HG03571 (cell line): ENCODE results near the gene KIDINS220.

ENCODE experiments used
- ATAC-seq: cut with Tn5 transposase; IDR thresholded peaks from one replicate; pipeline ENCODE4 v1.9.1; 2021; ENCODE audit not compliant: unreplicated experiment

Gene KIDINS220

DNA sequence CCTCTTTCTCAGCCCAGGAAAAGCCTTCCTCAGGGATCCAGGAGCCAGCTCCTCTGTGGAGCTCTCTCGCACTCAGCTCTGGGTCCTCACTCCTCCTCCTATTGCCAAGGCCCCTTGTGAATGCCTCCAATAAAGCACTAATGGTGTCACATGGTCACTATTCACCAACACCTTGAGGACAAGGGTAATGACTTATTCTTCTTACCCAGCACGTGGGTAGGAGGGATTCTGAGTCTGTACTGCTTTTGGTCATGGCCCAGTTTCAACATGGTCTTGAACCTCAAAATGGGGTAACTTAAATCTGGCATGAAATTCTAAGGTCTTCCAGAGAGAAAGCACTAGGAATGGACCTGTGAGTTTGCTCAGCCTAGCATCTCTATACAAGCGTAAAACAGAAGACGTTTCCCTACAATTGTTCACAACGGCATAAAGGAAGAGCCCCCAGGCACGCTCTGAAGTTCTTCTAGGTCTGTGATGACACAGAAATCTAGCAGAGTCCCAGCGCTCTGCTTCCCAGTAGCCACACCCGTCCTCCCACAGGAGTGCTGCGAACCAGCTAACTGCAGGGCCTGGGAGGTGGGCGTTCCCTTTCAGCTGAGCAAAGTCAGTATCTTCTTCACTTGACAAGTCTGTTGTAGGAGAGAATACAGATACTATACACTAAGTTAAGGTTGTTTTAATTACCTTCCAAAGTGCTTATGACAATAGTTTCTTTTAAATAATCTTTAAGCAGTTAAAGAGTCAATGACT, 14.6 kb upstream of the KIDINS220 start:
- ATAC-seq, result no peak

DNA sequence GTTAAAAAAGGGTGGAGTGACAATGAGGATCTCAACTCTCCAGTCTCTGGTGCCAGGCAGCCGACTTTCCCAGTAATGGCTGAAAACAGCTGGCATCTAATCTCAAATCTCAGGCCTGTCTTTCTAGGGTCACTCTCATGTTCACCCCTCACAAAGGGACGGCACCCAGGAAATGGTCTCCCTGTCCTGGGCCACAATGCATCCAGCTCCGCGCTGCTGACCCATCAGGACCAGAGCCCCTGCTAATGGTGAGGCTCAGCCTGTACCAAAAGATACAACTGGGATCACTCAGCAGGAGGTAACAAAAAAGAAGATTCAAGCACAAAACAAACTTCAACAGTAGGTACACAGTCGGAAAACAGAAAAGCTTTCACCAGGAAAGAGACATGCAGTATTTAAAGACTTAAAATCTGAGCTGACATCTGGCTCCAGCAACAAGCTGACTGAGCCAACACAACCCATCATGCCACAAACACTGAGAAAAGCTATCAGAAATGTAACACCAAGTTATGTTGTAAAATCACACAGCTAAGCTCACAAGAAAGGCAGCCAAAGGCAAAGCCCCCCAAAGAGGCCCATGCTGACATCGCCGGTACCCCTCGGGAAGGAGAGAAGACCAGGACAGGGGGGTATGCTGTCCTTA, 13.6 kb upstream of the KIDINS220 start:
- ATAC-seq, result no peak

DNA sequence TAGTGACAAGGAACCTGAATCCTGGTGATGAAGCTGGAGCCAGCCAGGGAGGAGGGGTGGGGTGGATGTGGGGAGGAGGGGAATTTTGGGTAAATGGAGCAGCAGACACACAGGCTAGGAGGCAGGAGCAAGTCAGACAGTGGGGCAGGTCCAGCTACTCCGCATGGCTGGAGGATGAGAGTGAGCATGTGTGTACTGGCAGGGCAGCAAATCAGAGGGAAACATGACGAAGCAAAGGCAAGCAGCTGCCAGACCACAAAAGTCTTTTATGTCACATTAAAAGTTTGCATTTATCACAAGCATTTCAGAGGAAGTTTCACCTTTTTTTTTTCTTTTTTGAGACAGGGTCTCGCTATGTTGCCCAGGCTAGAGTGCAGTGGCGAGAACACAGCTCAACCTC, 11.9 kb upstream of the KIDINS220 start:
- no peak for ATAC-seq

DNA sequence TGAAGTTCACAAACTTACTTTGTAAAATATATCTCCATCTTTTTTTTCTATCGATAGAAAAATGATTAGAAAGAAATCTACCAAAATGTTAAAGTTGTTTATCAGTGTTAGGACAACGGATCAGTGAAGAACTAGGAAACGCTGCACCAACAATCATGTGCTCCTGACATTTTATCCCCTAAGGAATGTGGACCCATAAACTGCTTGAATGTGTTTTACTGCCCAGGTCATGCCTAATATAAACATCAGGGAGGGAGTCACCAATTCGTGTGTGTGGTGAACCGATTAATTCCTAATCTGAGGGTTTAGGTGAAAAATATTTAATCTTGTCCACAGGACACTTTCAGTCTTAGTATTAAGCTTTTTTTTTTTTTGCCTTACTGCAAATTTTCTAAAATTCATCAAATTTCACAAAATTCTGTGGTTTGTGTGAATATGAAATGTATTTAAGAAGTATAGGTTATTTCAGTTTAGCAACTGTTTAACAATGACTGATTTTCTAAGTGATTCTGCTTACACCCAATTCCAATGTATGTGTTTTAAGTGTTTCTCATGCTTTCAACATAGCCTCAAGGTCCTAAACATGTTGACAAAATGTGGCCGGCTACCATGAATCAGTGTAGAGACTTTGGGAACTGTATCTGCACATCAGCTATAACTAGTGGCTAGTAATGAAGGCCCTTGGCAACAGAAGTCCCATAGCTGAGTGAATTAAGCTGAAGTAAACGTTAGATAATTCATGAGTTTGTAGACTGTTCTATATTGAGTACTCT, 11.1 kb upstream of the KIDINS220 start:
- ATAC-seq, result no peak

DNA sequence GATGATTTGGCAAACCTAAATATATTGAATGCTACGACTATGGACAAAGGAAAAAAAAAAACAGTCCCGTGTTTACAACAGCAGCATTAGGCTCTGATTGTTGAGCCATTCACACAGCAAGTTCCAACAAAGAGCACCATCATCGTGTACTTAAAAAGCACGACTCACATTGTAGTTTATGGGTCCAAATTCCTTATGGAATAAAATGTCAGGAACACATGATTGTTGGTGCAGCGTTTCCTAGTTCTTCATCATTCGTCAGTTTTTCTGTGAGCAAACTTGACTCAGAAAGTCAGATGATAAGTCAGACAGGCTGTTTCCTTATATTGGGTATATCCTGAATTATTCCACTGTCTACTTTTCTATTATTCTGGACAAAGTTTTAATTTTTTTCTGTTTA, 10.0 kb upstream of the KIDINS220 start:
- no peak for ATAC-seq

DNA sequence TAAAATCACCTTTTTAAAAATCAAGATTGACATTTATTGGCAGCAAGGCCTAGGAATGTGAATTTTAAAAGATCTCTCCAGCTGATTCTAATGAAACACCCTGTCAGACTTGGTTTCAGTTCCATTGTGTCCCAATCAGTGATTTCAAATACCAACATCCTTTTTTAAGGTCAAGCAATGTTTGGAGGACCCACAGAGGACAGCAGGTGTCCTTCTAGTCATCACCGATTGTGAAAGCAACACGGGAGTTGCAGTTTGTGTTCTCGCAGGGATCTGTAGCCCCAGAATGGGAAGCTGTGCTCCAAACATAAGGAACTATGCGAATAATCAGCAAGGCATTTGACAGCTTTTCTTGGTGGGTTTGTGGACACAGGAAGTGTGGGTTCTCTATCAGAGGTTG, 4.5 kb upstream of the KIDINS220 start:
- ATAC-seq, result no peak

DNA sequence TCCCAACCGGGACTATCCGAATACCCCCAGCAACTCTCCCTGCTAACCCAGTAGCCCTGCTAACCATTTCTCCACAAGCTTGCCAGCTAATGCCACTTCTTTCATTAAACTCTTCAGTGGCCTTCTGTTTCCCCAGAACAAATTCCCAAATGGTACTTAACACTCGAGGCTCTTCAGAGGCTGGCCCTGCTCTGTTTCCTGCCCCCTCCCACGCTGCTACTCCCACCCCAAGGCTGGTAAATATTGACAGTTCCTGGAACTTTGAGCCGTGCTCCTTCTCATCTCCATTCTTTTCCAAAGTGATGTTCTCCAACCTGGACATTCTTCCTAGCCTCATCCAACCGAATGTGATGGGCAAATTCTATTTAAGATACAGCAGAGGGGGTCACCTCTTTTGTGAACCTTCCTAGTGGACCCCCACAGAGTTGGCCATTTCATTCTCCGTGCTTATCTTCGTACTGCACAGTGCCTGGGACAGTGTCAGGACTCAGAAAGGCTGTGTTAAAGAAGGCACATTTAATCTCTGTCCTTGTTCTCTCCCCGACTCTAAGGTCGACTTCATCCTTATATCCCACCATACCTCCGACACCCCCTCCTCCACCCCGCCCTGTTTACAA, 3.2 kb upstream of the KIDINS220 start:
- ATAC-seq, result no peak

DNA sequence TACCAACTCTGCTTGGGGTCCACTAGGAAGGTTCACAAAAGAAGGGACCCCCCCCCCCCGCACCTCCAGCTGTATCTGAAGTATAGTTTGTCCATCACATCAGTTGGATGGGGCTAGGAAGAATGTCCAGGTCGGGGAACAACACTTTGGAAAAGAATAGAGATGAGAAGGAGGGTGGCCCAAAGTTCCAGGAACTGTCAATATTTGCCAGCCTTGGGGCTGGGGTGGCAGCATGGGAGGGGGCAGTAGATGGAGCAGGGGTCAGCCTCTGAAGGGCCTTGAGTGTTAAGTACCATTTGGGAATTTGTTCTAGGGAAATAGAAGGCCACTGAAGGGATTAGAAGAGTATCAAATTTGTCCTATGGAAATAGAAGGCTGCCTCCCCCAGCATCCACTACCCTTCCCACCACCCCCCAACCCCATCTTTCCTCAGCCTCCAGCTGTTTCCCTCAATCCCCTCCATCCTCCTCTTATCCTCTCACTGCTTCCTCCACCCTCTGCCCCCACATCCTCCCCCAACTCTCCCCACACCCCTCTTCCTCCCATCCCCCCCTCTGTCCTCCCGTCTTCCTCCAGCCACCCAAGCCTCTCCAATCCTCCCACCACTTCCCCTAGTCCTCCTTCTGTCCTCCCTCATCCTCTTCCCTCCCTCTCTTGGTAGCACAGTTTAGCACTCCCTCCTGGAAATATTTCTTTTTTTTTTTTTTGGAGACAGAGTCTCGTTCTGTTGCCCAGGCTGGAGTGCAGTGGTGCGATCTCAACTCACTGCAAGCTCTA, 2.0 kb upstream of the KIDINS220 start:
- ATAC-seq, result no peak

DNA sequence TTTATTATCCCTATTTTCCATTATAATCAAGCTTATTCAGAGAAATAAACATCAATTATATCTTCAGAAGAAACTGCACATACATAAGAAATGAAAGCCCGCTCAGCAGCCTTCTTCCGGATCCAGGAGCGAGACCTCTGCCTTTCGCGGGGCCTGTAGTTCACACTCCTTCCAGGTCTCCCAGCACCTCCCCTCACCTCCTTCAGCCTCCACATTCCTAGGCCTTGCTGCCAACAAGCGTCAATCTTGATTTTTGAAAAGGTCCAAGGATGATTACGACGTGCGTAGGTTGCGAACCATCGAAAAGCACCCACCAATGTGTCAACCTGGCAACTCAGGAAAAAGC, 355 bp upstream of the KIDINS220 start:
- ATAC-seq, result no peak

DNA sequence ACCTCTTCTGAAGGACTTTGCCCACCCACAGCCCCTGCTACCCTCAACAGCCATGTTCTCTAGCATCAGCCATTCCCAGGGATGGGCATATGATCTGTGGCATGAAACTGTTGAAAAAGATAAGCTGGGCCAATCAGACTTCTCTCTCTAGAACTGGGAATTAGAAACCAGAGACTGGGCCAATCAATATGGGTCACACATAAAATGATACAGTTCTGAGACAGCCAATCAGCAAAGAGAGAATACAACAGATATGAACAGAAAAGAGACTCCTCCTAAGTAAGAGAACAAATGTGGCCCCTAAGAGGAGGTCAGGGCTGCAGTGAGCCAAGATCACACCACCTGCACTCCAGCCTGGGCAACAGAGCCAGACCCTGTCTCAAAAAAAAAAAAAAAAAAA, 2.1 kb downstream of the KIDINS220 start:
- no peak for ATAC-seq

DNA sequence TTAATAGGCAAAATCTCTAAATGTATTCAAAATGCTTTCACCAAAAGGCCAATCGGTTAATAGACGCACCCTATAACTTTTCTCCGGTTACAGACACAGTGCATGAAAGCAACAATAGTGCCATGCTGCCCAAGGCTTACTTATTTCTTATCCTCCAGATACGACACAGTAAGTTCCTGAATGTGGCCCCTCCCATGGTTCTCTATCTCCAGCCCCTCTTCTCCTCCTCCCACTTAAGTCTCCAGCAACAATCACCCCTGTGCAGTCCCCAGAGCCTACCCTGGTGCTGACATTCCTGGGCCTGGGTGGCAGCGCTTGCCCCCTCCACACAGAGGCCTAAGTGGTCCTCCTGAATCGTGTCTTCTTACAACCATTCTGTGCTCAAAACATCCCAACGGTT, 3.6 kb downstream of the KIDINS220 start:
- ATAC-seq, result no peak

DNA sequence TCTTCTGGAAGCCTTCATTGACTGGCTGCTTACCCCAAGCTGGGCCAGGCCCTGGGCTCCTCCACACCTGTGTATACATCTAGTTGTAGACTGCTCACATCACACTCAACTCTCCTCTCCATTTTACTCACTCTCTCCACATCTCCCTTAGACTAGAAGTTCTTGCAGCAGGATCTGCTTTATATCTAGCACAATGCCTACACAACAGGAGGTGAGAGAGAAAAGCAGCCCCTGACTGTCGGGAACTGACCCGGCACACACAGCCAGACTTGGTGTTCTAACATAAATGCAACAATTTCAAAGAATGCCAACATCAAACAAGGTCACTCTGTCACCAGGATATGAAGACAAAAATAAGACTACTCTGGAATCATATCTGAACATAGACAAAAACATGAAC, 5.9 kb downstream of the KIDINS220 start:
- no peak for ATAC-seq

DNA sequence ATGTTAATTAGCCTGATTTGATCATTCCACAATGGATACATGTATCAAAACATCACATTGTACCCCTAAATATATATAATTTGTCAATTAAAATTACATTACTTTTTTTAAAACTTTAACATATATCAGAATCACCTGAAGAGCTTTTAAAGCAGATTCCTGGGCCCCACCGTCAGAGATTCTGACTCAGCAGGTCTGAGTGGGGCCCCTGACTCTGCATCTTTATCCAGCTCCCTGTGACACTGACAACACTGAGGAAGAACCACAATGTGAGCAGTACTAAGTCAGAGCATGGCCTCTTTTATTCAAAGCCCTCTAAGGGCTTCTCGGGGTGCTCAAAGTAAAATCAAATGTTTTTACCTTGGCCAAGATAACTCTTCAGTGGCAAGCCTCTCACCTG, 9.7 kb downstream of the KIDINS220 start:
- ATAC-seq, result no peak

DNA sequence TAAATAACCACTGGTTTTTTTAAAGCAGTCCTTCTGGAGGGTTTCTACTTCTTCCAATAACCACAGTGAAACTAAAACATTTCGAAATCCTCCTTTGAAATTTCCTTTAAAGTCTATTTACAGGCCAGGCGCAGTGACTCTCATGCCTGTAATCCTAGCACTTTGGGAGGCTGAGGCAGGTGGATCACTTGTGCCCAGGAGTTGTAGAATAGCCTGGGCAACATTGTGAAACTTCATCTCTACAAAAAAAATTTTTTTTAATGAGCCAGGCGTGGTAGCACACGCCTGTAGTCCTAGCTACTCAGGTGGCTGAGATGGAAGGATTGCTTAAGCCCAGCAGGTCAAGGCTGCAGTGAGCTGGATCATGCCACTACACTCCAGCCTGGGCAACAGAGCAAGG, 15.2 kb downstream of the KIDINS220 start:
- ATAC-seq, result no peak

DNA sequence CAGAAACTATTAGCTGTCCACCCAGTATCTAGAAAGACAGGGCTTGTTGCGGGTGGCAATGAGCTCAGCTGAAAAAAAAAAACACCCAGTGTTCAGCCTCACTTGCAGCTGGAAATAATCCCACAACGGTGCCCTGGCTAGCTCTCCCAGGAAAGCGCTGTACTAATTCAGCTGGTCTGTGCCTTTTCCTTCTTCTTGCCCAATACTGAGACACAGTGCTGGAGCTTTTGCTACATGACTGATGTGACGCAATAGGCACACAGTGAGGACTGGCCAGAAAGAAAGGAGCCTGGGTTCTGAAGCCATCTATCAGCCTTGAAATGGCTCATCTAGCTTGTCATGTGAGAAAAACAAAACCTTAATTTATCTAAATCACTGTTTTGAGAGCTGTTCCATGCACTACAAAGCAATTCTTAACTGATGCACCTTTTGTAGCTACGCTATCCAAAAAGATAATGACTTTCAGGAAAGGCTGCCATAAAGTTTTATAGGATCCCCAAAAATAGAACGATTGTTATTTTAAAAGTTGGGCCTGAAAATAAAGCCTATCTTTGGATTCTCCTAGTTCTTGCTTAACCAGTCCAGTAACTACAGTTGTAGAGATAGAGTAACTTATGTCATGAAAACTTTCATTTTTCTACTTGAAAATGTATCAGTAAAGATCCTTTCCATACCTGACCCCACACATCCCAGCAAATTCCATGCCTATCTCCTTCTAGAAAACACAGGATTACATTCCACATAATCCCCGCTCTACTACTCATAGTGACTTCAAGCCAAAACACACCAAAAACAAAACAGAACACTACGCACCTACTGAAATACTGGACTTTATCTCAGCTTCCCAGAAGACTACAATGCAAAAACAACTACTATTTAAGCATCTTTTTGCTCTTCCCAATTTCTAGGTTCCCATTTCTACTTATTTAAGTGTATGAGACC, 15.9 kb downstream of the KIDINS220 start:
- no peak for ATAC-seq

DNA sequence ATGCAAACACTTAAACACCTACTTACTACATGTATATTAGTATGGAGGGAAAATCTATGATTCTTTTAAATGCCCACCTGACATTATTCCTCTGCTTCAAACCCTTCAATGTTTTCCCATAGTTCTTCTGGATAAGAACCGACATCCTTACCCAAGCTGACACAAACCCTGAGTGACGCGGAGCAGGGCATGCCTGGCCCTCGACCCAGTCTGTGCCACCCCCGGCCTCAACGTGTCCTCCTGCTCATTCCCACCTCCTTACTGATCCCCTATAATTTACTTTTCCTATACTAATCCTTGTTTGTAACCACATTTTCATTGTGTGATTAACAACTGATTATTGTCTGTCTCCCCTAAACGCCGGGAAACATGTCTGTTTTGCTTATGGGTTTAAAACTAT, 17.5 kb downstream of the KIDINS220 start:
- ATAC-seq, result no peak

DNA sequence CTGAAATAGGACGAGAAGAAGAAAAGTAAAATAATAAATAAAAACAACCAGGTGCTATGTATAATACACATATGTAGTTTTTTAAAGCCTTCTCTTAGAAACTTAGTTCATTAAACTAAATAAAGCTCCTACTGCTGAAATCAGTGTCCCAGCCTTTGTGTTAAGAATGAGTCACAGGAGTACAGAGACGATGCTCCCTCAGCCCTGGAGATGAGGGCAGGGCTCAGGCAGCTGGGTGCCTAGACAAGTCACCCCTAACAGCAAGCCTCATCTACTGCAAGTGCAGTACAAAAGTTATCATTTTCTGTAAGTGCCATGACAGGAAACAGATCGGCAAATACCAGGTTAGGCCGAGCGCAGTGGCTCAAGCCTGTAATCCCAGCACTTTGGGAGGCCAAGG, 18.2 kb downstream of the KIDINS220 start:
- no peak for ATAC-seq

DNA sequence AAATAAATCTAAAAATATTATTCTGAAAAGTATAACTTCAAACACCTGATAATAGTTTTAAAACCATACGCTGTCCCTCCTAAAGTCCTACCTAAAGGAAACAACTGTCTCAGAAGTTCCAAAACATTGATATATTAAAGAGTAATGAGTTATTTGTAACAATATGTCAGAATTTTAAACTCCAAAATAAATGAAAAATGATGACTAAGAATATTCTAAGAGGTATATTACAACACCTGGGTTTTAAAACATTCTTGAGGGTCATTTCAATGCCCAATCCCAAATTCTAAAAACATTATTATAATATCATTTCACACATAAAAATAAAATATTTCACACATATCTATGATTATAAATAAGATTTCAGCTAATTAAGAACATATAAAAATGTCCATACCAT, 20.2 kb downstream of the KIDINS220 start:
- ATAC-seq, result no peak

DNA sequence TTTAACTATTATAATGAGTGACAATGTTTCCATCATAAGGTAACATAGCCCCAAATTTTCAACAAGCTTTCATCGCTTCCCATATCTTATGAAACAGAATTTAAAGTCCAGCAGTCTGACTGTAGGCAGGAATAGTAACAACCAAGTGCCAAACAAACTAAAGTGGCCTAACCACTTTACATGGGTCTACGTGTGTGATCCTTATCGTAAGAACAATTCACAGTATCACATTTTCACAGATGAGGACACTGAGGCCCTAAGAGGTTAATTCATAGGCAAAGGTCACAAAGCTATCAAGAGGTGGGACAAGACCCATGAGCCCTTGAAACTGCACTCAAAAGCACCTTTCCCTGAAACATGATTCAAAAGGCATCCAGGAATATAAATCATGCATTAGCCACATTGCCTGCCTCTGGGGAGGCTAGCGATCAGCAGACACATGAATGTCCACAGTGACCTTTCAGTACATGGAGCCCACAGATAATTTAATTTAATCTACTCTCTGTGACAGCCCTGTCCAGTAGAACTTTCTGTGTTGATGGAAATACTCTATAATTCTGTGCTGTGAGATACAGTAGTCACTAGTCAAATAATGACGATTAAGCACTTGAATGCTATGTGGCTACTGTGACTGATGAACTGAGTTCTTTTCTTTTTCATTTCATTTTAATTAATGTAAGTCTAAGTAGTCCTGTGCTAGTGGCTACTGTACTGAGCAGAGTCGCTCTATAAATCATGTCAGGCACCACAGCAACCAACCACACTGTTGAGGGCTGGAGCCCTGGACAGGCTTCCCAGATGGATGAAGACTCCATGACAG, 30.3 kb downstream of the KIDINS220 start:
- no peak for ATAC-seq
